Central memory CD8-positive, alpha-beta T cell (primary cell): ENCODE measurements around the gene C5orf47.

Source experiments
- ATAC-seq: fragments of 150-1000 bp; cut with Tn5 transposase; replicated peaks from 2 replicates; pipeline ENCODE4 v1.10.0; 2022; ENCODE audit warnings: mild to moderate bottlenecking, moderate FRiP score, moderate number of reproducible peaks; ENCODE audit not compliant: poor library complexity, severe bottlenecking; ENCODE audit errors: extremely low read depth
- DNase-seq, 2 donors: peaks; one replicate each; pipeline ENCODE4 v3.0.0; 2021; ENCODE audit warnings: low spot score in 2 of 2
- H3K27ac Mint-ChIP-seq: one replicate; pipeline ENCODE4 v1.8.0; 2022; ENCODE audit warnings: low read depth, mild to moderate bottlenecking, moderate library complexity, mixed read lengths
- H3K27me3 Mint-ChIP-seq: one replicate; pipeline ENCODE4 v1.8.0; 2022; ENCODE audit warnings: mixed read lengths
- H3K36me3 Mint-ChIP-seq: one replicate; pipeline ENCODE4 v1.8.0; 2022; ENCODE audit warnings: mild to moderate bottlenecking, moderate library complexity, mixed read lengths; ENCODE audit not compliant: insufficient read depth
- H3K4me1 Mint-ChIP-seq: one replicate; pipeline ENCODE4 v1.8.0; 2022; ENCODE audit warnings: mixed read lengths
- H3K4me3 Mint-ChIP-seq: one replicate; pipeline ENCODE4 v1.8.0; 2022; ENCODE audit warnings: mild to moderate bottlenecking, moderate library complexity, mixed read lengths
- H3K9me3 Mint-ChIP-seq: one replicate; pipeline ENCODE4 v1.8.0; 2022; ENCODE audit warnings: mixed read lengths

The C5orf47 gene, protein sequence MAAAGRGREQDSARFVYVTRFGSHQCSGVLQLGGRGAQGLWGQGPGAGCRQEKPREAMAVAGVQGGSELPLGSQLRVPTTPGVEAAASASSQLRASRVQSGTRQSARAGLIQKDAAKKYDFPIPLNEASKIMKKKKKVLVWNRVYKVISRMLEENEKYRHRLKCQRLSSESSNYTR

DNA sequence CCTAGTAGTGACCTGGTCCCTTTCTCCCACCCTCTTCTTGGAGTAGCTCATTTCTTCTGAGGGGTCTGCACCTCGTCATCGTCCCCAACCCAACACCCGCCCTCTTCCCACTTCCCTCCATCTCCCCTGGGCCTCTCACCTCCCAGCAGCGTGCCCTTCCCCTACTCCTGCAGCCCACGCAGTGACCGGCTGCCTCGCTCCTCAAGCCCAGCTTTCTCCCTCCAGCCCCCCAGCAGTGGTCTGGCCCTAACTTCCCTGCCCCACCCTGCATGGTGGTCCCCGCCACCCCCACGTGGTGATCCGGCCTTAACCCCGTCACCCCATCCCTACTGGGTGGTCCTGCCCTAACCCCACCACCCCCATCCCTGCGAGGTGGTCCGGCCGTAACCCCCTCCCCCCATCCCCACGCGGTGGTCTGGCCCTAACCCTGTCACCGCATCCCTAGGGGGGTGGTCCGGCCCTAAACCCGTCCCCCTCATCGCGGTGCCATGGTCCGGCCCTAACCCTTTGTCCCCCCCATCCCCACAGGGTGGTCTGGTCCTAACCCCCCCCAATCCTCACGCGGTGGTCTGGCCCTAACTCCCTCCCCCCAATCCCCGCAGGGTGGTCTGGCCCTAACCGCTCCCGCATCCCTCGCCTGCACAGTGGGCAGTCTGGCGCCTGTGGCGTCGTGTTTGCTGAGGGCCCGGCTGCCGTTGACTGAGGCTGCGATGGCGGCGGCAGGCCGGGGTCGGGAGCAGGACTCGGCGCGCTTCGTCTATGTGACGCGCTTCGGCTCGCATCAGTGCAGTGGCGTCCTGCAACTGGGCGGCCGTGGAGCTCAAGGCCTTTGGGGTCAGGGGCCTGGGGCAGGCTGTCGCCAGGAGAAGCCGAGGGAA lies at the start of gene C5orf47:
Gene C5orf47 (plus strand): TSS at position 617 of the 878 bp plus-strand sequence. CDS start 94 bp downstream, at position 711.
- peaks cover 23% of the 10 kb centered on the region for H3K27me3 Mint-ChIP-seq
- no peaks in the 10 kb centered on the region for H3K9me3 Mint-ChIP-seq
- ATAC-seq (no peak), DNase-seq (no peak)
- no peak within 1 kb of the TSS for H3K4me3 Mint-ChIP-seq
- no peaks in the 10 kb centered on the region for H3K36me3 Mint-ChIP-seq
- H3K4me1 Mint-ChIP-seq, result no peaks in the 10 kb centered on the region
- H3K27ac Mint-ChIP-seq, result no peak within 1 kb of the TSS

DNA sequence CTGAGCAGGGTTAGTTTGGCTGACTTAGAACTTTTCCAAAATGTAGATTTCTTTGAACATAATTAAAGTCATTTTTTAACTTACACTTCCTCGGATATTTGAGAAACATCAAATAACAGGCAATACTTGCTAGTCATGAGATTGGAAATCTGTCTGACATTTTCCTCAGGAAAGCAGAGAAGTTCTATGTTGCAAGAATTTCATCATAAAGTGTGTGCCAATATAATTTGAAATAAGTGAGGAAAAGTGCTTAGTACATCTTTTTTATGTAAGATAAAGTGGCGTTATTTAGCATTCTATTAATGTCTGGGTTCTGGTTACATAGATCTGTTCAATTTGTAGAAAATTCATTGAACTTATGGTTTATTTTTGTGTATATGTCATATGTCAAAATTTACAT lies 48.7 kb upstream of the C5orf47 start:
- Mint-ChIP-seq H3K27ac (no peak overlapping the region), H3K27me3 (no peaks in the 10 kb centered on the region), H3K36me3 (peaks cover 10% of the 10 kb centered on the region), H3K4me1 (peaks cover 12% of the 10 kb centered on the region), H3K9me3 (no peaks in the 10 kb centered on the region), H3K4me3 (no peak overlapping the region)
- DNase-seq (no peak), ATAC-seq (no peak)

DNA sequence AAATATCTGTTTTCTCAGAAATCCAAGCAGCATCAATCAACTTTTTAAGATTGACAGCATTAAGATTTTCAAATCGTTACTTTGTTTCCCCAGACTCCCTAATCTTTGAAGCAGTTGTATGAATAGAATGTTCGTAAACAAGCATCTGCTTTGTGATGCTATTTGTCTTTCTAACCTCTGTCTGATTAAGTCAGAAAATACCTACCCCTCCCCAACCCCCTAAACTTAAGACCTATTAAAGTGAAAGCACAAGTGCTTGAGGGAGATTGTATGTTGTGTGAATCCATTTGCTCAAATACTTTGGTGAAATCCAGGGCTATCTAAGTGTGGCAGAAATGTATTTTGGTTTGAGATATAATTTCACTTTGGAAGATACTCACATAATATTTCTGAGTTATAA lies 47.9 kb upstream of the C5orf47 start:
- H3K4me3 Mint-ChIP-seq, result no peak overlapping the region
- peaks cover 10% of the 10 kb centered on the region for H3K36me3 Mint-ChIP-seq
- H3K27ac Mint-ChIP-seq, result no peak overlapping the region
- no peaks in the 10 kb centered on the region for H3K27me3 Mint-ChIP-seq
- no peak for DNase-seq
- H3K4me1 Mint-ChIP-seq, result peaks cover 12% of the 10 kb centered on the region
- no peaks in the 10 kb centered on the region for H3K9me3 Mint-ChIP-seq
- no peak for ATAC-seq

DNA sequence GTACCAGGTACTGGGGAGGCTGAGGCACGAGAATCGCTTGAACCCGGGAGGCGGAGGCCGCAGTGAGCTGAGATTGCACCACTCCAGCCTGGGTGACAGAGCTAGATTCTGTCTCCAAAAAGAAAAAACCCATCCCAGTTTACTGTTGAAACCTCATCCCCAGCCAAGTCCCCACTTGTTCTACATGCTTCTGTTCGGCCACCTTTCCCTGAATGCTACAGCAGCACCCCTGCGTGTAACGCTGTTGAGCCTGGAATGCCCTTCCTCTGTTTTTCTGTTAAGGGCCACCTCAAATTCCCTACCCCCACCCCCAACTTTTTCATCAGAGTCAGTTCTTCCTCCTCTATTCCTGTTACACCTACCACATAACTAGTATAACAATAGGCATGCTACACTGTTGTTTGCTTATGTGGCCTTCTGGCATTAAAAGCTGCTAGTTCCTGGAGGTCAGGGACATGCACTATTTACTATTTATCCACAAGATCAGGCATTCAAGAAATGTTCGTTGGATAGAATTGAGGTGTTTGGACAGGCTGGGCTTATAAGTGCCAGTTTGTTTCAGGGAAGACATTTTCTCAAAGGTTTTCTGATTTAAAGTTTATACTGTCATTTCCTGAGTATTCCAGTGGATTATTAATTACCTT lies 47.1 kb upstream of the C5orf47 start:
- Mint-ChIP-seq H3K4me3 (no peak overlapping the region), H3K9me3 (no peaks in the 10 kb centered on the region), H3K27ac (no peak overlapping the region), H3K27me3 (no peaks in the 10 kb centered on the region), H3K36me3 (peaks cover 10% of the 10 kb centered on the region), H3K4me1 (peaks cover 12% of the 10 kb centered on the region)
- no peak for ATAC-seq
- DNase-seq, result no peak

DNA sequence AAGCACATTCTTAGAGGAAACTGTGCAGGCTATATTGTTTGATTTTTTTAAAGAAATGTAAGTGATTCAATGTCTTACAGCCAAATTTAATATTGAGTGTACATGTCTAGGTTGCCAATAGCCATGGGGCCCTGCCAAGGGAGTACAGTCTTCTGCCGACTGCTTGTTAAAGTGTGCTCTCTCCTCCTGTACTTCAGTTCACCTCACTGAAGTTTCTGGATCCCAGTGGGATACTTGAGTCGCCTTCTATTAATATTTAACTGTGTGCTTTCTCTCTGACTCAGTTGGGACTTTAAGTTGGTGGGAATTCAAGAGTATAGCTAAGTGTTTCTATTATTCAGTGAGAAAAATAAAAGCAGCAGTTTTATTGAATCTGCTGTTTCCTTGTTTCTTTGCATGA lies 44.5 kb upstream of the C5orf47 start:
- ATAC-seq (no peak), DNase-seq (no peak)
- H3K4me1 Mint-ChIP-seq, result peaks cover 6% of the 10 kb centered on the region
- H3K27ac Mint-ChIP-seq, result no peak overlapping the region
- no peak overlapping the region for H3K4me3 Mint-ChIP-seq
- H3K9me3 Mint-ChIP-seq, result no peaks in the 10 kb centered on the region
- peaks cover 12% of the 10 kb centered on the region for H3K36me3 Mint-ChIP-seq
- H3K27me3 Mint-ChIP-seq, result no peaks in the 10 kb centered on the region

DNA sequence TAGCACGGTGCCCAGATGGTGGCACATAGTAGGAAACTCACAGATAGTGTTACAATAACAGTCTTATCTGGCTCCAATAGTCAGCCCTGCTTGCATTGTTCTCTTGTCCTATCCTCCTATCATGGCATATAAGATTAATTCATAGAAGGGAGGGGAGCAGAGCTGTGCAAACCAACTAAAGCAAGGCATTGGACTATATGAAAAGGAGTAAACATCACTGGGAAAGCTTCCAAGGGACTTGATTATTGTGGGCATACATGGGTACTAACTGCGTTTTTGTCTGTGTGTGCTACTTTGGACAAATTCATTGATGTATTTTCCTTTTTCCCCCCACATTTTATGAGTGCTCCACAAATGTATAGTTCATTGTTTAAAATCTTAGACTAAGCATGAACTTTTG lies 43.8 kb upstream of the C5orf47 start:
- Mint-ChIP-seq H3K4me3 (no peak overlapping the region), H3K27ac (no peak overlapping the region), H3K4me1 (peaks cover 6% of the 10 kb centered on the region), H3K27me3 (no peaks in the 10 kb centered on the region), H3K9me3 (no peaks in the 10 kb centered on the region), H3K36me3 (peaks cover 16% of the 10 kb centered on the region)
- no peak for ATAC-seq
- no peak for DNase-seq

DNA sequence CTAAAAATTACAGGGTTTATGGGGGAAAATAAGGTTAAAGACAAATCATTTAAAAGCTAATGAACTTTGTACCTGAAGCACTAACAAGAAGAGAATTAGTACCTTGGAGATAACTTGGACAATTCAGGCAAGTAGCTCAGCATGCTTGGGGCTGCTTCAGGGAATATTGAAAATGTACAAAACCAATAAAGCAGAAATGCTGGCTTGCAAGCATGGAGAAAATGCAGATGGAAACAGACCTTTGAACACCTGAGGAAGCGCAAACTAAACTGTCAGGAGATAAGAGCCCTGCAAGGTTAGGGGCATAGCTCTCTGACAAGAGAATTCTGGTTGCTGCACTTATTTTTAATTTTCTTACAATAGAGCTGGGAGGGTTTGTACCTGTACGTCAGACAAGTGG lies 42.6 kb upstream of the C5orf47 start:
- no peaks in the 10 kb centered on the region for H3K9me3 Mint-ChIP-seq
- ATAC-seq (no peak), DNase-seq (no peak)
- no peaks in the 10 kb centered on the region for H3K27me3 Mint-ChIP-seq
- H3K36me3 Mint-ChIP-seq, result peaks cover 23% of the 10 kb centered on the region
- no peak overlapping the region for H3K4me3 Mint-ChIP-seq
- peaks cover 6% of the 10 kb centered on the region for H3K4me1 Mint-ChIP-seq
- H3K27ac Mint-ChIP-seq, result no peak overlapping the region

DNA sequence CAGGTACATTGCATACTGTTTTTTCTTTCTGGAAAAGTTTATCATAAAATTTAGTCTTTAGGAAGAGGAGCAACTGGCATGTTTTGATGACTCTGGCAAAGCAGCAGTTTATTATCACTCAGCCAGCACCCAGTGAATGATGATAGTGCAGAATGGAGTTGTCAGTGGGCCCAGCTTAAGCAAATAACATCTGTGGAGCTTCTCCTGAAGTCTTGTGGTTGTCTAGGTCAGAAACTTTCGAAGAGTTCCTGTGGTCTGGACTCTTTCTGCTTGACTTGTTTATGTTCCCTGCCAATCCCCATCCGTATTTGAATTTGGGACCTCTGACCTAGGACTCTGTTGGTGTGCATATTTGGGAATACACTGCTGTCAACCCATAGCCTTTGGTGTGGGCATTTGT lies 38.1 kb upstream of the C5orf47 start:
- no peak for DNase-seq
- Mint-ChIP-seq H3K9me3 (no peaks in the 10 kb centered on the region), H3K27me3 (no peaks in the 10 kb centered on the region), H3K4me1 (no peaks in the 10 kb centered on the region), H3K27ac (no peak overlapping the region), H3K36me3 (peaks cover 53% of the 10 kb centered on the region), H3K4me3 (no peak overlapping the region)
- no peak for ATAC-seq

DNA sequence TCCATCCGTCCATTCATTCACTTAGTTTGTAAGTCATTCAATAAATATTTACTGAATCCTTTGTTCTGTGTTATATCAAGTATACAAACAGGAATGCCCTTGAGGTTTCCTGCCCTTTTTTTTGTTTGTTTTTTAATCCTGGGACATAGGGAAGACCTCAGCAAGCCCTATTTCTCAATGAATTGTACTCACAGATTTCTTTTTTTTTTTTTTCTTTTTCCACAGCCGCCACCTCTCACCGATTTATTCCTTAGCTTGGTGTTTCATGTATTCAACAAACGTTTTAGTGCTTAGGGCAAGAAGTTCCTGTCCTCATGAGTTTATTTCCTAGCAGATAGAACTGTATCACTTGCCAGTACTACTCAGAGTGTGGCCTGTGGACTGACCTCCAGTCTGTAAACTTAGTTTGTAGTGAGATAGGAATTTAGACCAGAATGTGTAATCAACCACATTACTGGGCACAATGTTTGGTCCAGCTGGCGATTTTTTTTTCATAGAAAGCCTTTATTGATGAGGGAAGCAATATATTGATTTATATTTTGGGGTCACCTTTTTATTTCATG lies 35.4 kb upstream of the C5orf47 start:
- Mint-ChIP-seq H3K4me1 (no peaks in the 10 kb centered on the region), H3K36me3 (peaks cover 59% of the 10 kb centered on the region), H3K4me3 (no peak overlapping the region), H3K9me3 (no peaks in the 10 kb centered on the region), H3K27ac (no peak overlapping the region), H3K27me3 (no peaks in the 10 kb centered on the region)
- DNase-seq, result no peak
- no peak for ATAC-seq

DNA sequence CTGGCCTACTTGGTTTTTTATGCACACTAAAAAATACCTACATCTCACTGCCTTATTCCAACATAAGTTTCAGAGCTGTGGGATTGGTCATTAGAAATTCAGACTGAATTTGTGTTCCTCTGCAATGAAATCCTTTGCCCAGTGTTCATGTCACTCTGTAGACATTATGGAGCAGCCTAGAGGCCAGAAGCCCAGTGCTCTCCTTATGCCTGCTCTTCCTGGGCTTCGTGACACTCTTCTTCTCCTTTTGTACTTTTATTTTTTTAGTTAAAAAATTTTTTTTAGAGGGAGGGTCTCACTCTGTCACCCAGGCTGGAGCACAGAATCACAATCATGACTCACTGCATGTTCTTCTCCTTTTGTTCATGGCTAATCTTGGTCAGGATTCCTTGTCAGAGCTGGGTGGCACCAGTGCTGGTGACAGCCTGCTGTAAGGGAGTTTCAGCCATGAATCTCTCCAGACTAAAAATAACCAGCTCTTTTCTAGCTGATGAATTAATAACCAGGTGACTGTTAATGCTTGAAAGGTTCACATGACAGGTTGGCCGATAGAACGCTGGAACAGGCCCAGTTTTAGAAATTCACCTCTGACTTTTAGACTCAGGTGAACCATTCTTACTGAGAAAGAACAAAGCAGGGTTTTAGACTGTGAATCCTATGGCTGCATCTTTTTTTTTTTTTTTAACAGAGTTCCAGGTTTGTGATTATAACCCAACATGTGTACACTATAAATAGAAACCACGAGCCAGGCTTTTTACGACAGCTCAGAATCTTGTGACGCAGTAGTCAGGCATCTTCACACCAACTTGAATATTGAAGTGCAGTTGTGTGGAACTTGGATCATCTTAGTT lies 34.1 kb upstream of the C5orf47 start:
- Mint-ChIP-seq H3K4me3 (no peak overlapping the region), H3K27ac (no peak overlapping the region), H3K36me3 (peaks cover 51% of the 10 kb centered on the region), H3K9me3 (no peaks in the 10 kb centered on the region), H3K4me1 (no peaks in the 10 kb centered on the region), H3K27me3 (no peaks in the 10 kb centered on the region)
- ATAC-seq, result no peak
- no peak for DNase-seq

DNA sequence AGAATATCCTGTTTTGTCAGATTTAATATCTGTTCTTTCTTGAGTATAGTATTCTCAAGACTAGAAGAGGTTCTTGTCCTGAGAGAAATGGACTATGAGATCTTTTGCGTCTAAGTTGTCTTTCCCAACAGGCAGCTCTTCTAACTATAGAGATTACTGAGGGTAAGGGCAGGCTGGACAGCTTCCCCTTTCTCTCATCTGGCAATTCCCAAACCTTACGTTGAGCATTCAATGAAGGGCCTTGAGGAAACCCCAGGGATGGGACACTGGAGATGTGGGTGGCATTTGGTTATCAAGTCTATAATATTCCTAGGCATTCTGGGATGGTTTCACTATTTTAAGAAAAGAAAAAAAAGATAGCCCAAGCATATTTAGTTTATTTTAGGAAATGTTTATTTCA lies 28.0 kb upstream of the C5orf47 start:
- H3K4me3 Mint-ChIP-seq, result no peak overlapping the region
- peaks cover 4% of the 10 kb centered on the region for H3K36me3 Mint-ChIP-seq
- no peaks in the 10 kb centered on the region for H3K4me1 Mint-ChIP-seq
- no peak for ATAC-seq
- no peaks in the 10 kb centered on the region for H3K9me3 Mint-ChIP-seq
- H3K27me3 Mint-ChIP-seq, result no peaks in the 10 kb centered on the region
- no peak for DNase-seq
- no peak overlapping the region for H3K27ac Mint-ChIP-seq

DNA sequence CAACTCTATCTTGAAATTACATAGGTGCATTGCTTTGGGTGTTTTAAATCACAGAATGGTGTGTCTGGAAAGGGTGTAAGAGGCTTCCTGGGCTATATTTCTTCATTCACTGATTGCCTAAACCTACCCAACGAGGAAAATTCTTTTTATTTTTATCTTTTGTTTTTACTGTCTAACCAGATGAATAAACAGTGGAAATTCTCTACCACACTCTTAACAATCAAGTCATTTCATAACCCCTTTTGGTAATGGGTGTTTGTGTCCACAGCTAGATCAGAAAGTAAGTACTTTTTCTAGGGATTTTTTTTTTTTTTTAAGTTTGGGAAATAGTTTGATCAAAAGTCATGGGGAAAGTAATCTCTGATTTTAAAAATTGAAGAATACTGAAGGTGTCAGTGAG lies 27.6 kb upstream of the C5orf47 start:
- H3K27me3 Mint-ChIP-seq, result no peaks in the 10 kb centered on the region
- H3K4me3 Mint-ChIP-seq, result no peak overlapping the region
- H3K36me3 Mint-ChIP-seq, result peaks cover 1% of the 10 kb centered on the region
- no peaks in the 10 kb centered on the region for H3K4me1 Mint-ChIP-seq
- ATAC-seq (no peak), DNase-seq (no peak)
- H3K27ac Mint-ChIP-seq, result no peak overlapping the region
- no peaks in the 10 kb centered on the region for H3K9me3 Mint-ChIP-seq
